GM12878 (cell line): ENCODE results near the gene FAM131B. TPM values are rescaled to one million over a fixed set of nuclear protein-coding genes. Genes with fewer than 3 reads are reported as not detected.

ENCODE experiments used
- ATAC-seq: fragments of 200-7000 bp; cut with Tn5 transposase; 3 replicates; pipeline ENCODE4 v1.9.1; 2020; ENCODE audit warnings: mild to moderate bottlenecking, moderate library complexity
- BruUV-seq: library from RNA; stranded (reverse); fragments of 400-500 nt; replicated peaks from 2 replicates; lab custom pipeline; 2021; lab: Mats Ljungman, UMichigan
- CTCF ChIA-PET: fragments of 300-600 bp; sonication (Branson Sonifier 250); formaldehyde crosslinking; extraction: SDS; loops from one replicate; lab custom pipeline; 2021; ENCODE audit warnings: inconsistent platforms; lab: Yijun Ruan, JAX
- POLR2A ChIA-PET: fragments of 350-600 bp; formaldehyde crosslinking; extraction: SDS; loops from one replicate; lab custom pipeline; 2021; ENCODE audit warnings: inconsistent platforms; lab: Charles Lee
- RAD21 ChIA-PET: fragments of 300-600 bp; sonication (Branson Sonifier 250); formaldehyde crosslinking; loops from one replicate; lab custom pipeline; 2023; ENCODE audit warnings: antibody characterized with exemption; ENCODE audit not compliant: unreplicated experiment; lab: Charles Lee
- SMC1A ChIA-PET: fragments of 300-600 bp; sonication (Branson Sonifier 250); formaldehyde crosslinking; loops from one replicate; lab custom pipeline; 2023; ENCODE audit not compliant: unreplicated experiment, uncharacterized antibody; lab: Charles Lee
- DNase-seq: peaks from one replicate; pipeline ENCODE4 v3.0.0-alpha.2; 2011; ENCODE audit warnings: low read depth, low spot score
- FAIRE-seq: peaks from 3 replicates; lab custom pipeline; 2011; peaks lifted over from hg19 to GRCh38; lab: Jason Lieb, UNC
- H2AFZ ChIP-seq: 2 replicates; pipeline ENCODE4 v1.6.0; 2011; ENCODE audit warnings: low read depth, low read length, control low read depth; ENCODE audit not compliant: control insufficient read depth
- H3K27ac ChIP-seq: 2 replicates; pipeline ENCODE4 v1.5.1; 2011; ENCODE audit warnings: control low read depth; ENCODE audit not compliant: control insufficient read depth, insufficient read depth
- H3K27me3 ChIP-seq, 2 experiments: replicated peaks in 1 of 2; 2 replicates each; pipeline versions ENCODE4 v1.6.0 to v1.6.1; 2011; ENCODE audit warnings: low read length in 1 of 2; ENCODE audit not compliant: control insufficient read depth in 2 of 2, insufficient read depth in 2 of 2
- H3K36me3 ChIP-seq, 2 experiments: 2 replicates each; pipeline ENCODE4 v1.5.1; 2011; ENCODE audit warnings: low read length in 1 of 2; ENCODE audit not compliant: control insufficient read depth in 2 of 2, insufficient read depth in 2 of 2
- H3K4me1 ChIP-seq: 2 replicates; pipeline ENCODE4 v1.6.1; 2011; ENCODE audit warnings: mild to moderate bottlenecking, low read length, moderate library complexity, mixed read lengths; ENCODE audit not compliant: control insufficient read depth, insufficient read depth
- H3K4me2 ChIP-seq: 2 replicates; pipeline ENCODE4 v1.6.0; 2011; ENCODE audit warnings: control low read depth; ENCODE audit not compliant: control insufficient read depth, insufficient read depth
- H3K4me3 ChIP-seq: fragments of 200-600 bp; sonication (generic); 2 replicates; pipeline ENCODE4 v1.5.1; 2016
- H3K79me2 ChIP-seq: 2 replicates; pipeline ENCODE4 v1.6.0; 2011; ENCODE audit warnings: low read length; ENCODE audit not compliant: control insufficient read depth, insufficient read depth
- H3K9ac ChIP-seq: 2 replicates; pipeline ENCODE4 v1.8.0; 2011; ENCODE audit warnings: low read length, control low read depth, mixed read lengths; ENCODE audit not compliant: control insufficient read depth, insufficient read depth
- H3K9me3 ChIP-seq: replicated peaks from 3 replicates; pipeline ENCODE4 v1.5.1; 2011; ENCODE audit warnings: mild to moderate bottlenecking, low read length; ENCODE audit not compliant: control insufficient read depth, insufficient read depth
- H4K20me1 ChIP-seq: 2 replicates; pipeline ENCODE4 v1.6.0; 2011; ENCODE audit not compliant: control insufficient read depth, insufficient read depth
- ASH2L ChIP-seq: fragments of 300-600, 200-600 bp; sonication (generic); IDR thresholded peaks from 2 replicates; pipeline ENCODE4 v1.6.1; 2017; ENCODE audit warnings: low read depth, mild to moderate bottlenecking, borderline replicate concordance
- IRF3 ChIP-seq: fragments of 450-650 bp; IDR thresholded peaks from 2 replicates; pipeline ENCODE4 v1.6.1; 2014; ENCODE audit warnings: mild to moderate bottlenecking
- NBN ChIP-seq: fragments of 450-650 bp; IDR thresholded peaks from 2 replicates; pipeline ENCODE4 v1.6.1; 2016
- POLR2A ChIP-seq: IDR thresholded peaks from 2 replicates; pipeline ENCODE4 v1.6.1; 2011; ENCODE audit warnings: low read depth, mild to moderate bottlenecking, low read length
- RELA ChIP-seq: fragments of 450-650 bp; IDR thresholded peaks from 2 replicates; pipeline ENCODE4 v1.8.0; 2014; ENCODE audit warnings: borderline replicate concordance; ENCODE audit not compliant: partially characterized antibody
- ZBTB33 ChIP-seq: fragments of 450-650 bp; IDR thresholded peaks from 2 replicates; pipeline ENCODE4 v1.6.1; 2017; ENCODE audit warnings: mild to moderate bottlenecking
- ZSCAN29 ChIP-seq: fragments of 450-650 bp; IDR thresholded peaks from 2 replicates; pipeline ENCODE4 v1.6.1; 2017; ENCODE audit warnings: mild to moderate bottlenecking, moderate library complexity
- WGBS: methylation state at CpG from one replicate; pipeline ENCODE4 v1.1.6; 2016; ENCODE audit warnings: low lambda C conversion rate; ENCODE audit not compliant: insufficient replicate concordance, insufficient coverage; ENCODE audit errors: missing lambda C conversion rate; 5-methylcytosine and 5-hydroxymethylcytosine counted together
- in situ Hi-C: fragments of 300-500 bp; cut with MboI; formaldehyde crosslinking; loops from 9 replicates; pipeline ENCODE4 v1.14.3; 2018; ENCODE audit warnings: mixed read lengths
- intact Hi-C: fragments of 100-400 bp; cut with micrococcal nuclease; formaldehyde crosslinking; loops from one replicate; pipeline ENCODE4 v1.14.2; 2022; ENCODE audit not compliant: unreplicated experiment
- polyA plus RNA-seq, 11 experiments: library from polyadenylated mRNA; depleted of rRNA in 4 of 11; unstranded in 6 of 11; stranded (reverse) in 5 of 11; fragments of >200 nt; fragmentation: Nextera tagmentation in 4 of 11; fragmentation: Illumina TruSeq in 1 of 11; extraction: Ambion mirVana in 4 of 11; extraction: Trizol in 1 of 11; gene quantifications; 1 replicate in 1 of 11; 2 replicates in 10 of 11; pipeline versions ENCODE4 v1.2.1 to v1.2.3, GENCODE V29; 2011 to 2016; ENCODE audit warnings: inconsistent platforms in 2 of 11, missing spikeins in 2 of 11, low read depth in 1 of 11
- total RNA-seq, 4 experiments: library from RNA; depleted of rRNA in 3 of 4; stranded (reverse); fragments of >200 nt in 3 of 4; fragmentation: Illumina TruSeq in 1 of 4; extraction: Trizol in 1 of 4; gene quantifications; 2 replicates each; pipeline versions ENCODE4 v1.2.1 to v1.2.3, GENCODE V29; 2013 to 2021
- TF ChIP-seq, protein P1 (sequence below), 3 experiments: IDR thresholded peaks in 2 of 3; conservative IDR thresholded peaks in 1 of 3; 2 replicates each; pipeline ENCODE4 v1.5.1; 2011; ENCODE audit warnings: low read depth in 3 of 3, low read length in 3 of 3, mild to moderate bottlenecking in 3 of 3, control low read depth in 2 of 3, moderate library complexity in 2 of 3, inconsistent platforms in 1 of 3, mixed read lengths in 1 of 3; ENCODE audit not compliant: control insufficient read depth in 2 of 3, insufficient read depth in 1 of 3; ENCODE audit errors: extremely low read depth in 1 of 3
- TF ChIP-seq, protein P2 (sequence below): IDR thresholded peaks from 2 replicates; pipeline ENCODE4 v1.6.1; 2012; ENCODE audit warnings: mild to moderate bottlenecking, low read depth, low read length
- TF ChIP-seq, protein P3 (sequence below): IDR thresholded peaks from 2 replicates; pipeline ENCODE4 v1.6.1; 2012; ENCODE audit warnings: improper control_type of control experiment, low read depth, low read length; ENCODE audit not compliant: insufficient replicate concordance

The FAM131B gene
- total and polyA plus RNA-seq, 10 of the 15 experiments (the other 5 are each of a cell fraction or from before 2014, with no cell fraction given) = 0.03 to 0.05 TPM; not detected in 8

DNA sequence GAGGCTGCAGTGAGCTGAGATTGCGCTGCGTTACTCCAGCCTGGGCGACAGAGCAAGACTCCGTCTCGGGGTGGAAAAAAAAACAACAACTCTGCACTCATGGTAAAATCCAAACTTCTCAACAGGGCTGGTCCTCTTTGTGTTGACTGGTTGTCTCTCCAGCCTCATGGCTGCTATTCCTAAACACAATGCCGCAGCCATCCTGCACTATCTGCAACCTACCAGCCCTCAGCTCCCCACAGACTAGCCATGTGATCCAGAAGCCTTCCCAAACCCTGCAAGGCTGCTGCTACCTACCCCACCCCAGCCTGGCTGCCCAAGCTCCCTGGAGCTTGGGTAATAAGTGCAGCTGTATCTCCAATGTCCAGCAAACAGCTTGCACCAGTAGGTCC lies 30.4 kb upstream of the FAM131B start:
- FAIRE-seq = no peak
- H4K20me1 ChIP-seq = no peaks in the 10 kb centered on the region
- H2AFZ ChIP-seq = no peak overlapping the region
- no peaks in the 10 kb centered on the region for H3K79me2 ChIP-seq
- H3K27ac ChIP-seq = no peak overlapping the region
- no peak overlapping the region for H3K4me3 ChIP-seq
- H3K27me3 ChIP-seq = no peaks in the 10 kb centered on the region
- ATAC-seq = no peak
- no peaks in the 10 kb centered on the region for H3K9me3 ChIP-seq
- no peak overlapping the region for H3K9ac ChIP-seq
- no peak overlapping the region for H3K4me2 ChIP-seq
- ChIA-PET SMC1A (interaction anchor here (0.6 kb wide), 2 partner anchors 94 to 340 kb away, joined by 3 to 4 read pairs; no protein-coding TSS in a partner anchor), CTCF (interaction anchor here (0.6 to 2.1 kb wide), 3 partner anchors 14 to 111 kb away, joined by 3 to 10 read pairs (median 4); no protein-coding TSS in a partner anchor), POLR2A (interaction anchor here (0.8 kb wide), 1 partner anchor 18 kb away, joined by 3 read pairs; no protein-coding TSS in a partner anchor), RAD21 (no interaction called here)
- H3K36me3 ChIP-seq = peaks cover 7 to 28% of the 10 kb centered on the region in 2 experiments; a peak in 3 of 4 replicates
- intact Hi-C loops (no loop called here), in situ Hi-C loops (no loop called here)
- H3K4me1 ChIP-seq = no peaks in the 10 kb centered on the region
- no peak for DNase-seq
- whole genome bisulfite sequencing = 99% methylated on average over 6 of the region's 6 CpGs
- BruUV-seq = no TSS peak
- TF ChIP-seq ASH2L (no peak), IRF3 (no peak), ZBTB33 (no peak), ZSCAN29 (no peak), NBN (no peak), POLR2A (no peak), RELA (no peak)
- TF ChIP-seq, protein P1, sequence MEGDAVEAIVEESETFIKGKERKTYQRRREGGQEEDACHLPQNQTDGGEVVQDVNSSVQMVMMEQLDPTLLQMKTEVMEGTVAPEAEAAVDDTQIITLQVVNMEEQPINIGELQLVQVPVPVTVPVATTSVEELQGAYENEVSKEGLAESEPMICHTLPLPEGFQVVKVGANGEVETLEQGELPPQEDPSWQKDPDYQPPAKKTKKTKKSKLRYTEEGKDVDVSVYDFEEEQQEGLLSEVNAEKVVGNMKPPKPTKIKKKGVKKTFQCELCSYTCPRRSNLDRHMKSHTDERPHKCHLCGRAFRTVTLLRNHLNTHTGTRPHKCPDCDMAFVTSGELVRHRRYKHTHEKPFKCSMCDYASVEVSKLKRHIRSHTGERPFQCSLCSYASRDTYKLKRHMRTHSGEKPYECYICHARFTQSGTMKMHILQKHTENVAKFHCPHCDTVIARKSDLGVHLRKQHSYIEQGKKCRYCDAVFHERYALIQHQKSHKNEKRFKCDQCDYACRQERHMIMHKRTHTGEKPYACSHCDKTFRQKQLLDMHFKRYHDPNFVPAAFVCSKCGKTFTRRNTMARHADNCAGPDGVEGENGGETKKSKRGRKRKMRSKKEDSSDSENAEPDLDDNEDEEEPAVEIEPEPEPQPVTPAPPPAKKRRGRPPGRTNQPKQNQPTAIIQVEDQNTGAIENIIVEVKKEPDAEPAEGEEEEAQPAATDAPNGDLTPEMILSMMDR (IDR thresholded peaks at IDR 0.05 in 2 of 3, conservative IDR thresholded peaks at IDR 0.05 in 1 of 3; ENCODE audit: control insufficient read depth in 2 of 3, extremely low read depth in 1 of 3, insufficient read depth in 1 of 3, low read depth in 3 of 3, low read length in 3 of 3) = no peak
- TF ChIP-seq, protein P2, sequence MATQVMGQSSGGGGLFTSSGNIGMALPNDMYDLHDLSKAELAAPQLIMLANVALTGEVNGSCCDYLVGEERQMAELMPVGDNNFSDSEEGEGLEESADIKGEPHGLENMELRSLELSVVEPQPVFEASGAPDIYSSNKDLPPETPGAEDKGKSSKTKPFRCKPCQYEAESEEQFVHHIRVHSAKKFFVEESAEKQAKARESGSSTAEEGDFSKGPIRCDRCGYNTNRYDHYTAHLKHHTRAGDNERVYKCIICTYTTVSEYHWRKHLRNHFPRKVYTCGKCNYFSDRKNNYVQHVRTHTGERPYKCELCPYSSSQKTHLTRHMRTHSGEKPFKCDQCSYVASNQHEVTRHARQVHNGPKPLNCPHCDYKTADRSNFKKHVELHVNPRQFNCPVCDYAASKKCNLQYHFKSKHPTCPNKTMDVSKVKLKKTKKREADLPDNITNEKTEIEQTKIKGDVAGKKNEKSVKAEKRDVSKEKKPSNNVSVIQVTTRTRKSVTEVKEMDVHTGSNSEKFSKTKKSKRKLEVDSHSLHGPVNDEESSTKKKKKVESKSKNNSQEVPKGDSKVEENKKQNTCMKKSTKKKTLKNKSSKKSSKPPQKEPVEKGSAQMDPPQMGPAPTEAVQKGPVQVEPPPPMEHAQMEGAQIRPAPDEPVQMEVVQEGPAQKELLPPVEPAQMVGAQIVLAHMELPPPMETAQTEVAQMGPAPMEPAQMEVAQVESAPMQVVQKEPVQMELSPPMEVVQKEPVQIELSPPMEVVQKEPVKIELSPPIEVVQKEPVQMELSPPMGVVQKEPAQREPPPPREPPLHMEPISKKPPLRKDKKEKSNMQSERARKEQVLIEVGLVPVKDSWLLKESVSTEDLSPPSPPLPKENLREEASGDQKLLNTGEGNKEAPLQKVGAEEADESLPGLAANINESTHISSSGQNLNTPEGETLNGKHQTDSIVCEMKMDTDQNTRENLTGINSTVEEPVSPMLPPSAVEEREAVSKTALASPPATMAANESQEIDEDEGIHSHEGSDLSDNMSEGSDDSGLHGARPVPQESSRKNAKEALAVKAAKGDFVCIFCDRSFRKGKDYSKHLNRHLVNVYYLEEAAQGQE = no peak
- TF ChIP-seq, protein P3, sequence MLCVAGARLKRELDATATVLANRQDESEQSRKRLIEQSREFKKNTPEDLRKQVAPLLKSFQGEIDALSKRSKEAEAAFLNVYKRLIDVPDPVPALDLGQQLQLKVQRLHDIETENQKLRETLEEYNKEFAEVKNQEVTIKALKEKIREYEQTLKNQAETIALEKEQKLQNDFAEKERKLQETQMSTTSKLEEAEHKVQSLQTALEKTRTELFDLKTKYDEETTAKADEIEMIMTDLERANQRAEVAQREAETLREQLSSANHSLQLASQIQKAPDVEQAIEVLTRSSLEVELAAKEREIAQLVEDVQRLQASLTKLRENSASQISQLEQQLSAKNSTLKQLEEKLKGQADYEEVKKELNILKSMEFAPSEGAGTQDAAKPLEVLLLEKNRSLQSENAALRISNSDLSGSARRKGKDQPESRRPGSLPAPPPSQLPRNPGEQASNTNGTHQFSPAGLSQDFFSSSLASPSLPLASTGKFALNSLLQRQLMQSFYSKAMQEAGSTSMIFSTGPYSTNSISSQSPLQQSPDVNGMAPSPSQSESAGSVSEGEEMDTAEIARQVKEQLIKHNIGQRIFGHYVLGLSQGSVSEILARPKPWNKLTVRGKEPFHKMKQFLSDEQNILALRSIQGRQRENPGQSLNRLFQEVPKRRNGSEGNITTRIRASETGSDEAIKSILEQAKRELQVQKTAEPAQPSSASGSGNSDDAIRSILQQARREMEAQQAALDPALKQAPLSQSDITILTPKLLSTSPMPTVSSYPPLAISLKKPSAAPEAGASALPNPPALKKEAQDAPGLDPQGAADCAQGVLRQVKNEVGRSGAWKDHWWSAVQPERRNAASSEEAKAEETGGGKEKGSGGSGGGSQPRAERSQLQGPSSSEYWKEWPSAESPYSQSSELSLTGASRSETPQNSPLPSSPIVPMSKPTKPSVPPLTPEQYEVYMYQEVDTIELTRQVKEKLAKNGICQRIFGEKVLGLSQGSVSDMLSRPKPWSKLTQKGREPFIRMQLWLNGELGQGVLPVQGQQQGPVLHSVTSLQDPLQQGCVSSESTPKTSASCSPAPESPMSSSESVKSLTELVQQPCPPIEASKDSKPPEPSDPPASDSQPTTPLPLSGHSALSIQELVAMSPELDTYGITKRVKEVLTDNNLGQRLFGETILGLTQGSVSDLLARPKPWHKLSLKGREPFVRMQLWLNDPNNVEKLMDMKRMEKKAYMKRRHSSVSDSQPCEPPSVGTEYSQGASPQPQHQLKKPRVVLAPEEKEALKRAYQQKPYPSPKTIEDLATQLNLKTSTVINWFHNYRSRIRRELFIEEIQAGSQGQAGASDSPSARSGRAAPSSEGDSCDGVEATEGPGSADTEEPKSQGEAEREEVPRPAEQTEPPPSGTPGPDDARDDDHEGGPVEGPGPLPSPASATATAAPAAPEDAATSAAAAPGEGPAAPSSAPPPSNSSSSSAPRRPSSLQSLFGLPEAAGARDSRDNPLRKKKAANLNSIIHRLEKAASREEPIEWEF = no peak
